HEK293 (cell line): ENCODE results near the gene ANKRD61.

ENCODE experiments used
- CTCF ChIA-PET: fragments of 350-600 bp; formaldehyde crosslinking; extraction: SDS; loops from one replicate; lab custom pipeline; 2021; ENCODE audit warnings: antibody characterized with exemption; lab: Yijun Ruan, JAX
- POLR2A ChIA-PET: fragments of 300-600 bp; formaldehyde crosslinking; extraction: SDS; loops from one replicate; lab custom pipeline; 2020; ENCODE audit warnings: antibody characterized with exemption, inconsistent platforms; lab: Yijun Ruan, JAX
- H3K27ac ChIP-seq: fragments of 200-500 bp; sonication (Bioruptor generic); 2 replicates; pipeline ENCODE4 v1.5.1; 2014; ENCODE audit warnings: low read depth, low read length, control low read depth, inconsistent platforms; ENCODE audit errors: extremely low read depth
- H3K36me3 ChIP-seq, 2 experiments: fragments of 200-500 bp in 1 of 2; sonication (Bioruptor generic) in 1 of 2; 1 replicate in 1 of 2; 2 replicates in 1 of 2; pipeline ENCODE4 v1.5.1; 2014 to 2017; ENCODE audit warnings: inconsistent platforms in 2 of 2, low read length in 2 of 2; ENCODE audit not compliant: control insufficient read depth in 2 of 2, insufficient read depth in 1 of 2
- H3K4me1 ChIP-seq: fragments of 200-500 bp; sonication (Bioruptor generic); 2 replicates; pipeline ENCODE4 v1.5.1; 2014; ENCODE audit warnings: mild to moderate bottlenecking, low read length, inconsistent platforms; ENCODE audit not compliant: control insufficient read depth, insufficient read depth
- H3K4me3 ChIP-seq: 2 replicates; pipeline ENCODE4 v1.5.1; 2011; ENCODE audit warnings: low read depth, mild to moderate bottlenecking, control low read depth, low read length, moderate library complexity
- H3K9me3 ChIP-seq: fragments of 200-500 bp; sonication (Bioruptor generic); 2 replicates; pipeline ENCODE4 v1.5.1; 2014; ENCODE audit warnings: low read depth, low read length, inconsistent platforms; ENCODE audit not compliant: control insufficient read depth, insufficient read depth
- FEZF1 ChIP-seq: fragments of 450-650 bp; formaldehyde crosslinking; IDR thresholded peaks from 2 replicates; pipeline ENCODE4 v1.5.1; 2016; ENCODE audit warnings: missing biosample characterization, missing genetic modification characterization
- IKZF3 ChIP-seq: fragments of 450-650 bp; IDR thresholded peaks from 2 replicates; pipeline ENCODE4 v1.5.0; 2018; ENCODE audit warnings: missing biosample characterization, mild to moderate bottlenecking, missing genetic modification characterization, moderate library complexity
- ZBTB17 ChIP-seq: fragments of 450-650 bp; formaldehyde crosslinking; IDR thresholded peaks from 2 replicates; pipeline ENCODE4 v1.5.1; 2016; ENCODE audit warnings: missing biosample characterization, missing genetic modification characterization
- ZEB2 ChIP-seq: fragments of 450-650 bp; formaldehyde crosslinking; IDR thresholded peaks from 2 replicates; pipeline ENCODE4 v1.5.1; 2016; ENCODE audit warnings: missing biosample characterization, missing genetic modification characterization
- ZNF174 ChIP-seq: fragments of 450-650 bp; formaldehyde crosslinking; IDR thresholded peaks from 2 replicates; pipeline ENCODE4 v1.5.0; 2017; ENCODE audit warnings: missing biosample characterization, mild to moderate bottlenecking, missing genetic modification characterization
- ZNF24 ChIP-seq: fragments of 450-650 bp; formaldehyde crosslinking; IDR thresholded peaks from 2 replicates; pipeline ENCODE4 v1.5.1; 2016; ENCODE audit warnings: missing biosample characterization, missing genetic modification characterization
- ZNF324 ChIP-seq: fragments of 450-650 bp; formaldehyde crosslinking; IDR thresholded peaks from 2 replicates; pipeline ENCODE4 v1.5.1; 2016; ENCODE audit warnings: missing biosample characterization, missing genetic modification characterization
- ZNF366 ChIP-seq: fragments of 450-650 bp; formaldehyde crosslinking; conservative IDR thresholded peaks from 2 replicates; pipeline ENCODE4 v1.5.1; 2016; ENCODE audit warnings: missing biosample characterization, missing genetic modification characterization
- ZNF416 ChIP-seq: fragments of 450-650 bp; formaldehyde crosslinking; IDR thresholded peaks from 2 replicates; pipeline ENCODE4 v1.5.1; 2016; ENCODE audit warnings: missing biosample characterization, missing genetic modification characterization
- ZNF510 ChIP-seq: fragments of 450-650 bp; formaldehyde crosslinking; IDR thresholded peaks from 2 replicates; pipeline ENCODE4 v1.5.1; 2018; ENCODE audit warnings: mild to moderate bottlenecking, missing genetic modification characterization, missing biosample characterization; ENCODE audit not compliant: insufficient replicate concordance
- ZNF514 ChIP-seq: fragments of 450-650 bp; formaldehyde crosslinking; IDR thresholded peaks from 2 replicates; pipeline ENCODE4 v1.5.1; 2016; ENCODE audit warnings: missing biosample characterization, missing genetic modification characterization
- ZNF561 ChIP-seq: fragments of 450-650 bp; IDR thresholded peaks from 2 replicates; pipeline ENCODE4 v1.5.1; 2018; ENCODE audit warnings: missing biosample characterization, missing genetic modification characterization, borderline replicate concordance
- ZNF600 ChIP-seq: fragments of 450-650 bp; formaldehyde crosslinking; IDR thresholded peaks from 2 replicates; pipeline ENCODE4 v1.5.1; 2016; ENCODE audit warnings: missing biosample characterization, missing genetic modification characterization
- ZNF621 ChIP-seq: fragments of 450-650 bp; formaldehyde crosslinking; IDR thresholded peaks from 2 replicates; pipeline ENCODE4 v1.5.1; 2017; ENCODE audit warnings: missing biosample characterization, missing genetic modification characterization
- ZNF660 ChIP-seq: fragments of 450-650 bp; IDR thresholded peaks from 2 replicates; pipeline ENCODE4 v1.5.1; 2018; ENCODE audit warnings: missing biosample characterization, mild to moderate bottlenecking, missing genetic modification characterization
- ZNF843 ChIP-seq: fragments of 450-650 bp; formaldehyde crosslinking; IDR thresholded peaks from 2 replicates; pipeline ENCODE4 v1.5.1; 2016; ENCODE audit warnings: missing biosample characterization, missing genetic modification characterization
- TF ChIP-seq, protein P1 (sequence below): fragments of 450-650 bp; formaldehyde crosslinking; IDR thresholded peaks from 2 replicates; pipeline ENCODE4 v1.5.1; 2016; ENCODE audit warnings: missing biosample characterization, missing genetic modification characterization
- TF ChIP-seq, protein P2 (sequence below): fragments of 450-650 bp; formaldehyde crosslinking; IDR thresholded peaks from 2 replicates; pipeline ENCODE4 v1.5.1; 2016; ENCODE audit warnings: missing biosample characterization, missing genetic modification characterization
- TF ChIP-seq, protein P3 (sequence below): fragments of 450-650 bp; formaldehyde crosslinking; conservative IDR thresholded peaks from 2 replicates; pipeline ENCODE4 v1.5.1; 2016; ENCODE audit warnings: low read depth, missing biosample characterization, missing genetic modification characterization
- TF ChIP-seq, protein P4 (sequence below): fragments of 450-650 bp; formaldehyde crosslinking; IDR thresholded peaks from 2 replicates; pipeline ENCODE4 v1.5.1; 2016; ENCODE audit warnings: missing biosample characterization, missing genetic modification characterization, borderline replicate concordance
- TF ChIP-seq, protein P5 (sequence below): fragments of 450-650 bp; formaldehyde crosslinking; IDR thresholded peaks from 2 replicates; pipeline ENCODE4 v1.5.1; 2017; ENCODE audit warnings: missing biosample characterization, missing genetic modification characterization
- TF ChIP-seq, protein P6 (sequence below): fragments of 450-650 bp; formaldehyde crosslinking; IDR thresholded peaks from 2 replicates; pipeline ENCODE4 v1.5.1; 2016; ENCODE audit warnings: missing biosample characterization, missing genetic modification characterization

The ANKRD61 gene

DNA sequence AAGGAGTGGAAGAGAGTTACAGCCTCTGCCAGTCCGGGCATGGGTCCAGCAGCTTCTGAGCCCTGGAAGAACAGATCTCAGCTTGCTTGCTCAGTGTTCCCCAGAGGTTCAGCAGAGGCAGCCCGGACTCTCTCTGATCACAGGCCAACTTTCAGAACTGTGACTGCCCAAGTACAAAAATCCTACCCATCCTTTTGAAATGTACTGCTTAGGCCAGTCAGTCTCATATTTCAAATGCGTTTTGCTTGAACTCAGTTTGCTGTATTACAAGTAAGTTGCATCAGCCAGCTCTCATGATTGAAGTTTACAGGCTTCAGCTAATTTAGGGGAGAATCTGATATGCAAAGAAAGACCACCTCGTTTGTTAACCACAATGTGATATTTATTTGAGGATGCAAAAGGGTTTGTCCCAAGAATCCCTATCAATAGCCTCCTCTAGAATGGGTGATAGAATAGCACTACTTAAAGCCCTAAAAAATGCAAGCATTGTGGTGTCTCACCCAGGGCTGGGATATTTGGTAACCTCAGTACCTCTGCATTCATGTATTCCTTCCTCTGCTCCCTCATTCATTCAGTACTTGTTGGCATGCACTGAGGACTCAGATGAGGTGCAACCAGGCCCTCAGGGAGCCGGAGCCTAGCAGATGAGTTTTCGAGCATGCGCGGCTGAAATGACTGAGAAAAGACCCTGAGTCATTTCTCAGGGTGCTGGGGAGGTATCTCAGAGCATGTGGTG lies 15.1 kb upstream of the ANKRD61 start:
- ChIA-PET POLR2A (interaction anchor here (0.5 to 1.0 kb wide), 2 partner anchors 9 to 36 kb away, joined by 3 to 5 read pairs; no protein-coding TSS in a partner anchor), CTCF (interaction anchor here (0.6 to 1.7 kb wide), 3 partner anchors 19 to 50 kb away, joined by 3 to 6 read pairs (median 3); no protein-coding TSS in a partner anchor)
- Histone ChIP-seq H3K27ac (peak overlapping the region; percentile 69), H3K36me3 (peaks cover 50 to 69% of the 10 kb centered on the region in 2 experiments), H3K4me1 (no peaks in the 10 kb centered on the region), H3K9me3 (no peaks in the 10 kb centered on the region), H3K4me3 (no peak overlapping the region)
- no peak for TF ChIP-seq ZNF514 (tag by site-specific recombination)
- no peak for TF ChIP-seq ZNF621 (tag by site-specific recombination)
- TF ChIP-seq, protein P1, sequence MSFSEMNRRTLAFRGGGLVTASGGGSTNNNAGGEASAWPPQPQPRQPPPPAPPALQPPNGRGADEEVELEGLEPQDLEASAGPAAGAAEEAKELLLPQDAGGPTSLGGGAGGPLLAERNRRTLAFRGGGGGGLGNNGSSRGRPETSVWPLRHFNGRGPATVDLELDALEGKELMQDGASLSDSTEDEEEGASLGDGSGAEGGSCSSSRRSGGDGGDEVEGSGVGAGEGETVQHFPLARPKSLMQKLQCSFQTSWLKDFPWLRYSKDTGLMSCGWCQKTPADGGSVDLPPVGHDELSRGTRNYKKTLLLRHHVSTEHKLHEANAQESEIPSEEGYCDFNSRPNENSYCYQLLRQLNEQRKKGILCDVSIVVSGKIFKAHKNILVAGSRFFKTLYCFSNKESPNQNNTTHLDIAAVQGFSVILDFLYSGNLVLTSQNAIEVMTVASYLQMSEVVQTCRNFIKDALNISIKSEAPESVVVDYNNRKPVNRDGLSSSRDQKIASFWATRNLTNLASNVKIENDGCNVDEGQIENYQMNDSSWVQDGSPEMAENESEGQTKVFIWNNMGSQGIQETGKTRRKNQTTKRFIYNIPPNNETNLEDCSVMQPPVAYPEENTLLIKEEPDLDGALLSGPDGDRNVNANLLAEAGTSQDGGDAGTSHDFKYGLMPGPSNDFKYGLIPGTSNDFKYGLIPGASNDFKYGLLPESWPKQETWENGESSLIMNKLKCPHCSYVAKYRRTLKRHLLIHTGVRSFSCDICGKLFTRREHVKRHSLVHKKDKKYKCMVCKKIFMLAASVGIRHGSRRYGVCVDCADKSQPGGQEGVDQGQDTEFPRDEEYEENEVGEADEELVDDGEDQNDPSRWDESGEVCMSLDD: 0 out of 2 replicates have a peak, but pooled peaks have one; percentile 30
- TF ChIP-seq, protein P2, sequence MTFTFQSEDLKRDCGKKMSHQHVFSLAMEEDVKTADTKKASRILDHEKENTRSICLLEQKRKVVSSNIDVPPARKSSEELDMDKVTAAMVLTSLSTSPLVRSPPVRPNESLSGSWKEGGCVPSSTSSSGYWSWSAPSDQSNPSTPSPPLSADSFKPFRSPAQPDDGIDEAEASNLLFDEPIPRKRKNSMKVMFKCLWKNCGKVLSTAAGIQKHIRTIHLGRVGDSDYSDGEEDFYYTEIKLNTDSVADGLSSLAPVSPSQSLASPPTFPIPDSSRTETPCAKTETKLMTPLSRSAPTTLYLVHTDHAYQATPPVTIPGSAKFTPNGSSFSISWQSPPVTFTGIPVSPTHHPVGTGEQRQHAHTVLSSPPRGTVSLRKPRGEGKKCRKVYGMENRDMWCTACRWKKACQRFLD: no peak
- peak; percentile 90 for TF ChIP-seq ZEB2 (tag by site-specific recombination)
- 0 out of 2 replicates have a peak, but pooled peaks have one; percentile 44 for TF ChIP-seq ZNF660 (tag by site-specific recombination)
- TF ChIP-seq ZNF174 (tag by site-specific recombination): no peak
- peak; percentile 63 for TF ChIP-seq IKZF3 (tag by site-specific recombination)
- TF ChIP-seq ZNF366 (tag by site-specific recombination): peak; percentile 87
- TF ChIP-seq, protein P3, sequence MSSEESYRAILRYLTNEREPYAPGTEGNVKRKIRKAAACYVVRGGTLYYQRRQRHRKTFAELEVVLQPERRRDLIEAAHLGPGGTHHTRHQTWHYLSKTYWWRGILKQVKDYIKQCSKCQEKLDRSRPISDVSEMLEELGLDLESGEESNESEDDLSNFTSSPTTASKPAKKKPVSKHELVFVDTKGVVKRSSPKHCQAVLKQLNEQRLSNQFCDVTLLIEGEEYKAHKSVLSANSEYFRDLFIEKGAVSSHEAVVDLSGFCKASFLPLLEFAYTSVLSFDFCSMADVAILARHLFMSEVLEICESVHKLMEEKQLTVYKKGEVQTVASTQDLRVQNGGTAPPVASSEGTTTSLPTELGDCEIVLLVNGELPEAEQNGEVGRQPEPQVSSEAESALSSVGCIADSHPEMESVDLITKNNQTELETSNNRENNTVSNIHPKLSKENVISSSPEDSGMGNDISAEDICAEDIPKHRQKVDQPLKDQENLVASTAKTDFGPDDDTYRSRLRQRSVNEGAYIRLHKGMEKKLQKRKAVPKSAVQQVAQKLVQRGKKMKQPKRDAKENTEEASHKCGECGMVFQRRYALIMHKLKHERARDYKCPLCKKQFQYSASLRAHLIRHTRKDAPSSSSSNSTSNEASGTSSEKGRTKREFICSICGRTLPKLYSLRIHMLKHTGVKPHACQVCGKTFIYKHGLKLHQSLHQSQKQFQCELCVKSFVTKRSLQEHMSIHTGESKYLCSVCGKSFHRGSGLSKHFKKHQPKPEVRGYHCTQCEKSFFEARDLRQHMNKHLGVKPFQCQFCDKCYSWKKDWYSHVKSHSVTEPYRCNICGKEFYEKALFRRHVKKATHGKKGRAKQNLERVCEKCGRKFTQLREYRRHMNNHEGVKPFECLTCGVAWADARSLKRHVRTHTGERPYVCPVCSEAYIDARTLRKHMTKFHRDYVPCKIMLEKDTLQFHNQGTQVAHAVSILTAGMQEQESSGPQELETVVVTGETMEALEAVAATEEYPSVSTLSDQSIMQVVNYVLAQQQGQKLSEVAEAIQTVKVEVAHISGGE (tag by site-specific recombination): no peak
- TF ChIP-seq, protein P4, sequence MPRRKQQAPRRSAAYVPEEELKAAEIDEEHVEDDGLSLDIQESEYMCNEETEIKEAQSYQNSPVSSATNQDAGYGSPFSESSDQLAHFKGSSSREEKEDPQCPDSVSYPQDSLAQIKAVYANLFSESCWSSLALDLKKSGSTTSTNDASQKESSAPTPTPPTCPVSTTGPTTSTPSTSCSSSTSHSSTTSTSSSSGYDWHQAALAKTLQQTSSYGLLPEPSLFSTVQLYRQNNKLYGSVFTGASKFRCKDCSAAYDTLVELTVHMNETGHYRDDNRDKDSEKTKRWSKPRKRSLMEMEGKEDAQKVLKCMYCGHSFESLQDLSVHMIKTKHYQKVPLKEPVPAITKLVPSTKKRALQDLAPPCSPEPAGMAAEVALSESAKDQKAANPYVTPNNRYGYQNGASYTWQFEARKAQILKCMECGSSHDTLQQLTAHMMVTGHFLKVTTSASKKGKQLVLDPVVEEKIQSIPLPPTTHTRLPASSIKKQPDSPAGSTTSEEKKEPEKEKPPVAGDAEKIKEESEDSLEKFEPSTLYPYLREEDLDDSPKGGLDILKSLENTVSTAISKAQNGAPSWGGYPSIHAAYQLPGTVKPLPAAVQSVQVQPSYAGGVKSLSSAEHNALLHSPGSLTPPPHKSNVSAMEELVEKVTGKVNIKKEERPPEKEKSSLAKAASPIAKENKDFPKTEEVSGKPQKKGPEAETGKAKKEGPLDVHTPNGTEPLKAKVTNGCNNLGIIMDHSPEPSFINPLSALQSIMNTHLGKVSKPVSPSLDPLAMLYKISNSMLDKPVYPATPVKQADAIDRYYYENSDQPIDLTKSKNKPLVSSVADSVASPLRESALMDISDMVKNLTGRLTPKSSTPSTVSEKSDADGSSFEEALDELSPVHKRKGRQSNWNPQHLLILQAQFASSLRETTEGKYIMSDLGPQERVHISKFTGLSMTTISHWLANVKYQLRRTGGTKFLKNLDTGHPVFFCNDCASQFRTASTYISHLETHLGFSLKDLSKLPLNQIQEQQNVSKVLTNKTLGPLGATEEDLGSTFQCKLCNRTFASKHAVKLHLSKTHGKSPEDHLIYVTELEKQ: no peak
- 0 out of 2 replicates have a peak, but pooled peaks have one; percentile 11 for TF ChIP-seq ZNF600
- TF ChIP-seq ZNF561: 0 out of 2 replicates have a peak, but pooled peaks have one; percentile 31
- peak; percentile 46; the same call in 1 of the 2 replicates for TF ChIP-seq ZNF843 (tag by site-specific recombination)
- TF ChIP-seq ZNF510: no peak
- TF ChIP-seq, protein P5, sequence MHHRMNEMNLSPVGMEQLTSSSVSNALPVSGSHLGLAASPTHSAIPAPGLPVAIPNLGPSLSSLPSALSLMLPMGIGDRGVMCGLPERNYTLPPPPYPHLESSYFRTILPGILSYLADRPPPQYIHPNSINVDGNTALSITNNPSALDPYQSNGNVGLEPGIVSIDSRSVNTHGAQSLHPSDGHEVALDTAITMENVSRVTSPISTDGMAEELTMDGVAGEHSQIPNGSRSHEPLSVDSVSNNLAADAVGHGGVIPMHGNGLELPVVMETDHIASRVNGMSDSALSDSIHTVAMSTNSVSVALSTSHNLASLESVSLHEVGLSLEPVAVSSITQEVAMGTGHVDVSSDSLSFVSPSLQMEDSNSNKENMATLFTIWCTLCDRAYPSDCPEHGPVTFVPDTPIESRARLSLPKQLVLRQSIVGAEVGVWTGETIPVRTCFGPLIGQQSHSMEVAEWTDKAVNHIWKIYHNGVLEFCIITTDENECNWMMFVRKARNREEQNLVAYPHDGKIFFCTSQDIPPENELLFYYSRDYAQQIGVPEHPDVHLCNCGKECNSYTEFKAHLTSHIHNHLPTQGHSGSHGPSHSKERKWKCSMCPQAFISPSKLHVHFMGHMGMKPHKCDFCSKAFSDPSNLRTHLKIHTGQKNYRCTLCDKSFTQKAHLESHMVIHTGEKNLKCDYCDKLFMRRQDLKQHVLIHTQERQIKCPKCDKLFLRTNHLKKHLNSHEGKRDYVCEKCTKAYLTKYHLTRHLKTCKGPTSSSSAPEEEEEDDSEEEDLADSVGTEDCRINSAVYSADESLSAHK (tag by site-specific recombination): peak; percentile 52
- TF ChIP-seq ZNF24 (tag by site-specific recombination): peak; percentile 87
- 0 out of 2 replicates have a peak, but pooled peaks have one; percentile 31 for TF ChIP-seq ZNF324
- TF ChIP-seq, protein P6, sequence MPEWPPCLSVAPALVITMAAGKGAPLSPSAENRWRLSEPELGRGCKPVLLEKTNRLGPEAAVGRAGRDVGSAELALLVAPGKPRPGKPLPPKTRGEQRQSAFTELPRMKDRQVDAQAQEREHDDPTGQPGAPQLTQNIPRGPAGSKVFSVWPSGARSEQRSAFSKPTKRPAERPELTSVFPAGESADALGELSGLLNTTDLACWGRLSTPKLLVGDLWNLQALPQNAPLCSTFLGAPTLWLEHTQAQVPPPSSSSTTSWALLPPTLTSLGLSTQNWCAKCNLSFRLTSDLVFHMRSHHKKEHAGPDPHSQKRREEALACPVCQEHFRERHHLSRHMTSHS (tag by site-specific recombination): no peak
- peak; percentile 29 for TF ChIP-seq FEZF1 (tag by site-specific recombination)
- TF ChIP-seq ZNF416 (tag by site-specific recombination): no peak
- peak; percentile 85 for TF ChIP-seq ZBTB17 (tag by site-specific recombination)
